Myometrial cell (primary cell): ENCODE results near the gene TMPRSS11D. TPM values are rescaled to one million over a fixed set of nuclear protein-coding genes. Genes with fewer than 3 reads are reported as not detected.

ENCODE experiments used
- total RNA-seq: library from RNA; depleted of rRNA; stranded (reverse); fragments of >200 nt; gene quantifications from 2 replicates; pipeline ENCODE4 v1.2.3, GENCODE V29; 2015

Gene TMPRSS11D
- total RNA-seq: not detected in 2 replicates

GRCh38 chr4:67883902-67884301 is at the start of gene TMPRSS11D:
Gene TMPRSS11D (minus strand): TSS chr4:67884002. CDS start chr4:67883933, 69 bp downstream.

Other genes starting within 250 kb of the TMPRSS11D start
- 76.7 and 159 TPM in 2 replicates for gene UBA6, start 182.8 kb downstream of the TMPRSS11D start, total RNA-seq
- gene GNRHR, start 129.6 kb downstream of the TMPRSS11D start, total RNA-seq: not detected in 2 replicates
- gene TMPRSS11A, start 79.5 kb upstream of the TMPRSS11D start, total RNA-seq: not detected in 2 replicates
- gene TMPRSS11F, start 245.9 kb upstream of the TMPRSS11D start, total RNA-seq: not detected in 2 replicates